GM23338 (cell line): ENCODE data around the gene MIX23. TPM values are rescaled to one million over a fixed set of nuclear protein-coding genes. Genes with fewer than 3 reads are reported as not detected.

Source experiments
- ATAC-seq: fragments of 200-7000 bp; cut with Tn5 transposase; 3 replicates; pipeline ENCODE4 v1.9.1; 2020
- DNase-seq: peaks from one replicate; pipeline ENCODE4 v3.0.0-alpha.2; 2015; ENCODE audit warnings: low spot score
- H2AFZ ChIP-seq: fragments of 200-600 bp; sonication (generic); 2 replicates; pipeline ENCODE4 v1.8.0; 2016; ENCODE audit warnings: antibody characterized with exemption, mild to moderate bottlenecking, moderate library complexity
- H3F3A ChIP-seq: fragments of 200-600 bp; sonication (generic); replicated peaks from 2 replicates; pipeline ENCODE4 v1.8.0; 2017; ENCODE audit warnings: antibody characterized with exemption, mixed run types, low read depth
- H3K27ac ChIP-seq: fragments of 200-600 bp; sonication (generic); 2 replicates; pipeline ENCODE4 v1.6.1; 2016; ENCODE audit warnings: low read depth
- H3K27me3 ChIP-seq: fragments of 200-600 bp; sonication (generic); 2 replicates; pipeline ENCODE4 v1.8.0; 2016; ENCODE audit warnings: mild to moderate bottlenecking, mixed run types, moderate library complexity; ENCODE audit not compliant: insufficient read depth
- H3K36me3 ChIP-seq: fragments of 200-600 bp; sonication (generic); 2 replicates; pipeline ENCODE4 v1.8.0; 2016; ENCODE audit warnings: mild to moderate bottlenecking; ENCODE audit not compliant: insufficient read depth
- H3K4me1 ChIP-seq: fragments of 200-600 bp; sonication (generic); 2 replicates; pipeline ENCODE4 v1.8.0; 2016; ENCODE audit warnings: mild to moderate bottlenecking, moderate library complexity; ENCODE audit not compliant: insufficient read depth
- H3K4me2 ChIP-seq: fragments of 200-600 bp; sonication (generic); 2 replicates; pipeline ENCODE4 v1.7.1; 2017; ENCODE audit warnings: mixed run types
- H3K4me3 ChIP-seq: fragments of 200-600 bp; sonication (generic); 2 replicates; pipeline ENCODE4 v1.6.1; 2016; ENCODE audit warnings: mixed run types
- H3K79me2 ChIP-seq: fragments of 200-600 bp; sonication (generic); replicated peaks from 2 replicates; pipeline ENCODE4 v1.8.0; 2017; ENCODE audit warnings: mild to moderate bottlenecking; ENCODE audit not compliant: insufficient read depth
- H3K9me2 ChIP-seq: fragments of 200-600 bp; sonication (generic); 2 replicates; pipeline ENCODE4 v1.8.0; 2017; ENCODE audit not compliant: insufficient read depth
- H4K20me1 ChIP-seq: fragments of 200-600 bp; sonication (generic); replicated peaks from 2 replicates; pipeline ENCODE4 v1.8.0; 2017; ENCODE audit warnings: mild to moderate bottlenecking; ENCODE audit not compliant: insufficient read depth
- H3K27ac Mint-ChIP-seq: 2 replicates; pipeline ENCODE4 v1.8.0; 2020; ENCODE audit warnings: inconsistent platforms, mild to moderate bottlenecking, moderate library complexity, mixed read lengths
- H3K27me3 Mint-ChIP-seq: 3 replicates; pipeline ENCODE4 v1.8.0; 2022; ENCODE audit warnings: low read depth, mild to moderate bottlenecking, moderate library complexity, mixed read lengths, inconsistent platforms; ENCODE audit not compliant: insufficient read depth, poor library complexity
- H3K36me3 Mint-ChIP-seq: 3 replicates; pipeline ENCODE4 v1.8.0; 2021; ENCODE audit warnings: low read depth, mild to moderate bottlenecking, inconsistent platforms, moderate library complexity, mixed read lengths
- H3K4me1 Mint-ChIP-seq: 3 replicates; pipeline ENCODE4 v1.8.0; 2020; ENCODE audit warnings: mild to moderate bottlenecking, inconsistent platforms, mixed read lengths
- H3K4me3 Mint-ChIP-seq: 3 replicates; pipeline ENCODE4 v1.8.0; 2021; ENCODE audit warnings: moderate library complexity, mild to moderate bottlenecking, inconsistent platforms, mixed read lengths
- H3K9me3 Mint-ChIP-seq: 3 replicates; pipeline ENCODE4 v1.8.0; 2020; ENCODE audit warnings: moderate library complexity, mild to moderate bottlenecking, inconsistent platforms, mixed read lengths
- CREB1 ChIP-seq: fragments of 250-450 bp; sonication (Bioruptor Pico); IDR thresholded peaks from 2 replicates; pipeline ENCODE4 v1.5.0; 2020; ENCODE audit warnings: low read depth, mild to moderate bottlenecking, moderate library complexity
- EZH2phosphoT487 ChIP-seq: fragments of 200-600 bp; sonication (generic); IDR thresholded peaks from one replicate; pipeline ENCODE4 v1.8.1; 2018; ENCODE audit warnings: antibody characterized with exemption; ENCODE audit not compliant: unreplicated experiment
- JUNB ChIP-seq: IDR thresholded peaks from one replicate; pipeline ENCODE4 v1.6.1; 2016; ENCODE audit warnings: antibody characterized with exemption; ENCODE audit not compliant: unreplicated experiment
- REST ChIP-seq: IDR thresholded peaks from one replicate; pipeline ENCODE4 v1.6.1; 2018; ENCODE audit warnings: antibody characterized with exemption; ENCODE audit not compliant: unreplicated experiment
- STAT1 ChIP-seq: IDR thresholded peaks from one replicate; pipeline ENCODE4 v1.6.1; 2016; ENCODE audit warnings: antibody characterized with exemption; ENCODE audit not compliant: unreplicated experiment
- ZNF114 ChIP-seq: fragments of 250-450 bp; sonication (Bioruptor Pico); IDR thresholded peaks from 2 replicates; pipeline ENCODE4 v1.5.0; 2020; ENCODE audit warnings: mild to moderate bottlenecking, moderate library complexity
- ZNF331 ChIP-seq: fragments of 250-450 bp; sonication (Bioruptor Pico); IDR thresholded peaks from 2 replicates; pipeline ENCODE4 v1.5.0; 2020; ENCODE audit warnings: low read depth, mild to moderate bottlenecking, moderate library complexity
- polyA plus RNA-seq: library from polyadenylated mRNA; unstranded; fragments of >200 nt; fragmentation: Nextera tagmentation; extraction: Ambion mirVana; gene quantifications from 2 replicates; pipeline ENCODE4 v1.2.1, GENCODE V29; 2016
- total RNA-seq: library from RNA; depleted of rRNA; stranded (reverse); fragments of >200 nt; shearing (Covaris generic); gene quantifications from 2 replicates; pipeline ENCODE4 v1.2.3, GENCODE V29; 2014
- TF ChIP-seq, protein P1 (sequence below): IDR thresholded peaks from 2 replicates; pipeline ENCODE4 v1.6.1; 2016; ENCODE audit warnings: antibody characterized with exemption
- TF ChIP-seq, protein P2 (sequence below): fragments of 250-450 bp; sonication (Bioruptor Pico); IDR thresholded peaks from 2 replicates; pipeline ENCODE4 v1.5.0; 2020; ENCODE audit warnings: mild to moderate bottlenecking, moderate library complexity
- TF ChIP-seq, protein P3 (sequence below), 2 experiments: fragments of 200-600 bp in 1 of 2; sonication (generic) in 1 of 2; conservative IDR thresholded peaks; 2 replicates each; pipeline versions ENCODE4 v1.5.1 to v1.6.1; 2016 to 2017; ENCODE audit warnings: antibody characterized with exemption in 2 of 2, low read depth in 2 of 2, mild to moderate bottlenecking in 2 of 2, moderate library complexity in 1 of 2

MIX23 gene
- total and polyA plus RNA-seq, 2 experiments from 2014 or later: 57.7 to 146 TPM

- TF ChIP-seq STAT1 (no peak), REST (no peak), EZH2phosphoT487 (no peak)
- TF ChIP-seq, protein P1, sequence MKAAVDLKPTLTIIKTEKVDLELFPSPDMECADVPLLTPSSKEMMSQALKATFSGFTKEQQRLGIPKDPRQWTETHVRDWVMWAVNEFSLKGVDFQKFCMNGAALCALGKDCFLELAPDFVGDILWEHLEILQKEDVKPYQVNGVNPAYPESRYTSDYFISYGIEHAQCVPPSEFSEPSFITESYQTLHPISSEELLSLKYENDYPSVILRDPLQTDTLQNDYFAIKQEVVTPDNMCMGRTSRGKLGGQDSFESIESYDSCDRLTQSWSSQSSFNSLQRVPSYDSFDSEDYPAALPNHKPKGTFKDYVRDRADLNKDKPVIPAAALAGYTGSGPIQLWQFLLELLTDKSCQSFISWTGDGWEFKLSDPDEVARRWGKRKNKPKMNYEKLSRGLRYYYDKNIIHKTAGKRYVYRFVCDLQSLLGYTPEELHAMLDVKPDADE: no peak
Observed at GRCh38 chr3:122332551-122332950, 50.5 kb downstream of the MIX23 start (continued).

GRCh38 chr3:122331886-122332285, 51.1 kb downstream of the MIX23 start:
- H3K79me2 ChIP-seq: no peaks in the 10 kb centered on the region
- no peaks in the 10 kb centered on the region for H4K20me1 ChIP-seq
- no peaks in the 10 kb centered on the region for H3K9me3 Mint-ChIP-seq
- TF ChIP-seq ZNF331: no peak
- TF ChIP-seq ZNF114: no peak
- TF ChIP-seq, protein P2, sequence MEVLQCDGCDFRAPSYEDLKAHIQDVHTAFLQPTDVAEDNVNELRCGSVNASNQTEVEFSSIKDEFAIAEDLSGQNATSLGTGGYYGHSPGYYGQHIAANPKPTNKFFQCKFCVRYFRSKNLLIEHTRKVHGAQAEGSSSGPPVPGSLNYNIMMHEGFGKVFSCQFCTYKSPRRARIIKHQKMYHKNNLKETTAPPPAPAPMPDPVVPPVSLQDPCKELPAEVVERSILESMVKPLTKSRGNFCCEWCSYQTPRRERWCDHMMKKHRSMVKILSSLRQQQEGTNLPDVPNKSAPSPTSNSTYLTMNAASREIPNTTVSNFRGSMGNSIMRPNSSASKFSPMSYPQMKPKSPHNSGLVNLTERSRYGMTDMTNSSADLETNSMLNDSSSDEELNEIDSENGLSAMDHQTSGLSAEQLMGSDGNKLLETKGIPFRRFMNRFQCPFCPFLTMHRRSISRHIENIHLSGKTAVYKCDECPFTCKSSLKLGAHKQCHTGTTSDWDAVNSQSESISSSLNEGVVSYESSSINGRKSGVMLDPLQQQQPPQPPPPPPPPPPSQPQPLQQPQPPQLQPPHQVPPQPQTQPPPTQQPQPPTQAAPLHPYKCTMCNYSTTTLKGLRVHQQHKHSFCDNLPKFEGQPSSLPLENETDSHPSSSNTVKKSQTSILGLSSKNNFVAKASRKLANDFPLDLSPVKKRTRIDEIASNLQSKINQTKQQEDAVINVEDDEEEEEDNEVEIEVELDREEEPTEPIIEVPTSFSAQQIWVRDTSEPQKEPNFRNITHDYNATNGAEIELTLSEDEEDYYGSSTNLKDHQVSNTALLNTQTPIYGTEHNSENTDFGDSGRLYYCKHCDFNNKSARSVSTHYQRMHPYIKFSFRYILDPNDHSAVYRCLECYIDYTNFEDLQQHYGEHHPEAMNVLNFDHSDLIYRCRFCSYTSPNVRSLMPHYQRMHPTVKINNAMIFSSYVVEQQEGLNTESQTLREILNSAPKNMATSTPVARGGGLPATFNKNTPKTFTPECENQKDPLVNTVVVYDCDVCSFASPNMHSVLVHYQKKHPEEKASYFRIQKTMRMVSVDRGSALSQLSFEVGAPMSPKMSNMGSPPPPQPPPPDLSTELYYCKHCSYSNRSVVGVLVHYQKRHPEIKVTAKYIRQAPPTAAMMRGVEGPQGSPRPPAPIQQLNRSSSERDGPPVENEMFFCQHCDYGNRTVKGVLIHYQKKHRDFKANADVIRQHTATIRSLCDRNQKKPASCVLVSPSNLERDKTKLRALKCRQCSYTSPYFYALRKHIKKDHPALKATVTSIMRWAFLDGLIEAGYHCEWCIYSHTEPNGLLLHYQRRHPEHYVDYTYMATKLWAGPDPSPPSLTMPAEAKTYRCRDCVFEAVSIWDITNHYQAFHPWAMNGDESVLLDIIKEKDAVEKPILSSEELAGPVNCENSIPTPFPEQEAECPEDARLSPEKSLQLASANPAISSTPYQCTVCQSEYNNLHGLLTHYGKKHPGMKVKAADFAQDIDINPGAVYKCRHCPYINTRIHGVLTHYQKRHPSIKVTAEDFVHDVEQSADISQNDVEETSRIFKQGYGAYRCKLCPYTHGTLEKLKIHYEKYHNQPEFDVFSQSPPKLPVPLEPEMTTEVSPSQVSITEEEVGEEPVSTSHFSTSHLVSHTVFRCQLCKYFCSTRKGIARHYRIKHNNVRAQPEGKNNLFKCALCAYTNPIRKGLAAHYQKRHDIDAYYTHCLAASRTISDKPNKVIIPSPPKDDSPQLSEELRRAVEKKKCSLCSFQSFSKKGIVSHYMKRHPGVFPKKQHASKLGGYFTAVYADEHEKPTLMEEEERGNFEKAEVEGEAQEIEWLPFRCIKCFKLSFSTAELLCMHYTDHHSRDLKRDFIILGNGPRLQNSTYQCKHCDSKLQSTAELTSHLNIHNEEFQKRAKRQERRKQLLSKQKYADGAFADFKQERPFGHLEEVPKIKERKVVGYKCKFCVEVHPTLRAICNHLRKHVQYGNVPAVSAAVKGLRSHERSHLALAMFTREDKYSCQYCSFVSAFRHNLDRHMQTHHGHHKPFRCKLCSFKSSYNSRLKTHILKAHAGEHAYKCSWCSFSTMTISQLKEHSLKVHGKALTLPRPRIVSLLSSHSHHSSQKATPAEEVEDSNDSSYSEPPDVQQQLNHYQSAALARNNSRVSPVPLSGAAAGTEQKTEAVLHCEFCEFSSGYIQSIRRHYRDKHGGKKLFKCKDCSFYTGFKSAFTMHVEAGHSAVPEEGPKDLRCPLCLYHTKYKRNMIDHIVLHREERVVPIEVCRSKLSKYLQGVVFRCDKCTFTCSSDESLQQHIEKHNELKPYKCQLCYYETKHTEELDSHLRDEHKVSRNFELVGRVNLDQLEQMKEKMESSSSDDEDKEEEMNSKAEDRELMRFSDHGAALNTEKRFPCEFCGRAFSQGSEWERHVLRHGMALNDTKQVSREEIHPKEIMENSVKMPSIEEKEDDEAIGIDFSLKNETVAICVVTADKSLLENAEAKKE (CRISPR knock-in tag): no peak
- no peak for TF ChIP-seq JUNB
- no peak for TF ChIP-seq STAT1
- no peak for TF ChIP-seq CREB1 (CRISPR knock-in tag)
- TF ChIP-seq, protein P3, sequence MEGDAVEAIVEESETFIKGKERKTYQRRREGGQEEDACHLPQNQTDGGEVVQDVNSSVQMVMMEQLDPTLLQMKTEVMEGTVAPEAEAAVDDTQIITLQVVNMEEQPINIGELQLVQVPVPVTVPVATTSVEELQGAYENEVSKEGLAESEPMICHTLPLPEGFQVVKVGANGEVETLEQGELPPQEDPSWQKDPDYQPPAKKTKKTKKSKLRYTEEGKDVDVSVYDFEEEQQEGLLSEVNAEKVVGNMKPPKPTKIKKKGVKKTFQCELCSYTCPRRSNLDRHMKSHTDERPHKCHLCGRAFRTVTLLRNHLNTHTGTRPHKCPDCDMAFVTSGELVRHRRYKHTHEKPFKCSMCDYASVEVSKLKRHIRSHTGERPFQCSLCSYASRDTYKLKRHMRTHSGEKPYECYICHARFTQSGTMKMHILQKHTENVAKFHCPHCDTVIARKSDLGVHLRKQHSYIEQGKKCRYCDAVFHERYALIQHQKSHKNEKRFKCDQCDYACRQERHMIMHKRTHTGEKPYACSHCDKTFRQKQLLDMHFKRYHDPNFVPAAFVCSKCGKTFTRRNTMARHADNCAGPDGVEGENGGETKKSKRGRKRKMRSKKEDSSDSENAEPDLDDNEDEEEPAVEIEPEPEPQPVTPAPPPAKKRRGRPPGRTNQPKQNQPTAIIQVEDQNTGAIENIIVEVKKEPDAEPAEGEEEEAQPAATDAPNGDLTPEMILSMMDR (conservative IDR thresholded peaks at IDR 0.05; ENCODE audit: low read depth in 2 of 2): no peak
- no peak for TF ChIP-seq EZH2phosphoT487
- H2AFZ ChIP-seq: no peak overlapping the region
- no peak overlapping the region for H3K27ac Mint-ChIP-seq
- no peaks in the 10 kb centered on the region for H3K27me3 Mint-ChIP-seq
- H3K27ac ChIP-seq: no peak overlapping the region
- no peaks in the 10 kb centered on the region for H3K27me3 ChIP-seq
- no peak overlapping the region for H3K4me2 ChIP-seq
- H3K36me3 Mint-ChIP-seq: no peaks in the 10 kb centered on the region
- no peaks in the 10 kb centered on the region for H3K9me2 ChIP-seq
- peak; percentile 59 for ATAC-seq
- peak; percentile 7 for DNase-seq
- H3K4me1 Mint-ChIP-seq: no peaks in the 10 kb centered on the region
- no peak overlapping the region for H3K4me3 ChIP-seq
- H3F3A ChIP-seq: no peaks in the 10 kb centered on the region
- H3K4me3 Mint-ChIP-seq: no peak overlapping the region
- no peaks in the 10 kb centered on the region for H3K36me3 ChIP-seq
- no peaks in the 10 kb centered on the region for H3K4me1 ChIP-seq
